Neural crest cell (in vitro differentiated cells): ENCODE measurements around the gene ADAM33. TPM values are rescaled to one million over a fixed set of nuclear protein-coding genes. Genes with fewer than 3 reads are reported as not detected.

Experiments
- DNase-seq: peaks from one replicate; pipeline ENCODE4 v3.0.0; 2021; ENCODE audit warnings: low read depth, mixed read lengths, low spot score
- H3K27ac Mint-ChIP-seq: one replicate; pipeline ENCODE4 v1.8.0; 2021; ENCODE audit warnings: mild to moderate bottlenecking, mixed read lengths; ENCODE audit not compliant: unreplicated experiment
- H3K27me3 Mint-ChIP-seq: 2 replicates; pipeline ENCODE4 v1.8.0; 2021; ENCODE audit warnings: low read depth, mild to moderate bottlenecking, mixed read lengths
- H3K36me3 Mint-ChIP-seq: 2 replicates; pipeline ENCODE4 v1.8.0; 2021; ENCODE audit warnings: low read depth, mild to moderate bottlenecking, mixed read lengths
- H3K4me1 Mint-ChIP-seq: 2 replicates; pipeline ENCODE4 v1.8.0; 2021; ENCODE audit warnings: mixed read lengths
- H3K4me3 Mint-ChIP-seq: one replicate; pipeline ENCODE4 v1.8.0; 2021; ENCODE audit warnings: mild to moderate bottlenecking, mixed read lengths
- H3K9me3 Mint-ChIP-seq: 2 replicates; pipeline ENCODE4 v1.8.0; 2021; ENCODE audit warnings: mixed read lengths
- CTCF ChIP-seq: fragments of 200-600 bp; sonication (generic); conservative IDR thresholded peaks from 2 replicates; pipeline ENCODE4 v1.5.0; 2021; ENCODE audit warnings: antibody characterized with exemption, mild to moderate bottlenecking
- total RNA-seq: library from RNA; stranded (reverse); gene quantifications from 2 replicates; pipeline ENCODE4 v1.2.1, GENCODE V29; 2021

The ADAM33 gene
- total RNA-seq, 1 donor from 2014 or later, result 3.2 TPM

- Mint-ChIP-seq H3K27me3 (peaks cover 48% of the 10 kb centered on the region), H3K4me3 (no peak overlapping the region), H3K36me3 (no peaks in the 10 kb centered on the region), H3K27ac (no peak overlapping the region), H3K4me1 (peaks cover 6% of the 10 kb centered on the region), H3K9me3 (no peaks in the 10 kb centered on the region)
- no peak for DNase-seq
- TF ChIP-seq CTCF, result no peak
Measured at GRCh38 chr20:3661814-3662665, 19.8 kb downstream of the ADAM33 start.

- no peak for DNase-seq
- no peak overlapping the region for H3K27ac Mint-ChIP-seq
- H3K27me3 Mint-ChIP-seq, result peaks cover 48% of the 10 kb centered on the region
Measured at GRCh38 chr20:3661060-3661813, 20.6 kb downstream of the ADAM33 start.

DNA sequence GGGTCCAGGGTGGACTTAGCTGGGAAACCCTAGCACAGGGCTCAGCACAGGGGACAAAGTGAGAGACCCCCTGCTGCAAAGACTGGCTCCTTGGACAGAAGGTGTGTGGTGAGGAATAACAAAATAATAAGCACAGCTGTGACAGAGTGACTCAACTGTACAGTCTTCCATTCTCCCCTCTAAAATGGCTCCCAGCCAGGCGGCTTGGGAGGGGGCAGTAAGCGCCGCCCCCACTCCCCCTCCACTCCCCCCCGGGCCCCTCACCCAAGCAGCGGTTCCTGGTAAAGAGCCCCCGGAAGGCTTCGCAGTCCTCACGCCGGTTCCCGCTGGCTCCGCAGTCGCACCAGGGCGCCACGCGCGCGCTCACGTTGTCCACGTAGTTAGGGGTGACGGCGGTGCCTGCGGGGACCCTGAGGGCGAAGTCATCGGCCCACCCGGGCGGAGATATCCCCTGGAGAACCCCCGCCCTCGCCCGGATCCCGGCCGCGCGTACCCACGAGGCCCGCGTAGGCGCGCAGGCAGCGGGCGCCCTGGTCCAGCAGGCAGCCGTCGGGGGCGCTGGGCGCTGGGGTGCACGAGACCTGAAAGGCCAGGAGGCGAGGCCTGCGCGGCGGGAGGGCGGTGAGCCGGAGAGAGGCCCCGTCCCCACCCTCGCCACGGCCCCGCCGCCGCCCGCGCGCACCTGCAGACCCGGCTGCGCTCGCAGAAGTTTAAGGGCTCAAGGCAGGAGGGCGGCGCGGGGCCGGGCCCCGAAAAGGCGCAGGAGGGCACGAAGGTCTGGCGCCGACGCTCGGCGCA lies 21.3 kb downstream of the ADAM33 start:
- peaks cover 6% of the 10 kb centered on the region for H3K4me1 Mint-ChIP-seq
- peaks cover 48% of the 10 kb centered on the region for H3K27me3 Mint-ChIP-seq
- no peak overlapping the region for H3K4me3 Mint-ChIP-seq
- no peak overlapping the region for H3K27ac Mint-ChIP-seq
- TF ChIP-seq CTCF, result peak; percentile 10
- no peak for DNase-seq
- no peaks in the 10 kb centered on the region for H3K9me3 Mint-ChIP-seq
- H3K36me3 Mint-ChIP-seq, result no peaks in the 10 kb centered on the region

More at GRCh38 chr20:3661060-3661813, 20.6 kb downstream of the ADAM33 start:
- no peak for TF ChIP-seq CTCF
- peaks cover 6% of the 10 kb centered on the region for H3K4me1 Mint-ChIP-seq
- H3K36me3 Mint-ChIP-seq, result no peaks in the 10 kb centered on the region
- H3K9me3 Mint-ChIP-seq, result no peaks in the 10 kb centered on the region
- H3K4me3 Mint-ChIP-seq, result no peak overlapping the region

- Mint-ChIP-seq H3K27me3 (peaks cover 45% of the 10 kb centered on the region), H3K9me3 (no peaks in the 10 kb centered on the region), H3K36me3 (no peaks in the 10 kb centered on the region), H3K27ac (peak overlapping the region; percentile 10), H3K4me3 (no peak overlapping the region), H3K4me1 (peaks cover 6% of the 10 kb centered on the region)
- peak; percentile 21 for TF ChIP-seq CTCF
- no peak for DNase-seq
Measured at GRCh38 chr20:3659492-3660261, 22.1 kb downstream of the ADAM33 start.
